ENCODE data around the gene PRR16.
"Not testable (repeated sequence)": the region's sequence is repeated elsewhere in the genome, so short reads cannot be mapped to it uniquely, and the experiment has no call there.

PRR16 gene

GRCh38 chr5:120682851-120683250, 218.8 kb downstream of the PRR16 start:
- no peak for DNase-seq

GRCh38 chr5:120683580-120683979, 219.5 kb downstream of the PRR16 start:
- DNase-seq: no peak

- DNase-seq: no peak
These were observed 220.1 kb downstream of the PRR16 start for GRCh38 chr5:120684213-120684612.

- DNase-seq: no peak
These were observed 220.8 kb downstream of the PRR16 start for GRCh38 chr5:120684749-120685415.

GRCh38 chr5:120690621-120691407, 226.7 kb downstream of the PRR16 start:
- DNase-seq: no peak

- no peak for DNase-seq
These were observed 228.2 kb downstream of the PRR16 start for GRCh38 chr5:120692325-120692724.

- no peak for DNase-seq
These were observed 231.3 kb downstream of the PRR16 start for GRCh38 chr5:120695368-120695880.

GRCh38 chr5:120697147-120697546, 233.0 kb downstream of the PRR16 start:
- DNase-seq: no peak

GRCh38 chr5:120697670-120698327, 233.7 kb downstream of the PRR16 start:
- not testable (repeated sequence) for DNase-seq

GRCh38 chr5:120700653-120701052, 236.6 kb downstream of the PRR16 start:
- DNase-seq: not testable (repeated sequence)

- DNase-seq: not testable (repeated sequence)
These were observed 238.9 kb downstream of the PRR16 start for GRCh38 chr5:120702817-120703538.

GRCh38 chr5:120703918-120704587, 240.0 kb downstream of the PRR16 start:
- DNase-seq: no peak

GRCh38 chr5:120706877-120707276, 242.8 kb downstream of the PRR16 start:
- no peak for DNase-seq

- DNase-seq: no peak
These were observed 253.3 kb downstream of the PRR16 start for GRCh38 chr5:120717381-120717780.

- DNase-seq: no peak
These were observed 266.1 kb downstream of the PRR16 start for GRCh38 chr5:120730214-120730613.

GRCh38 chr5:120734033-120734432, 269.9 kb downstream of the PRR16 start:
- no peak for DNase-seq

GRCh38 chr5:120735076-120735475, 271.0 kb downstream of the PRR16 start:
- DNase-seq: no peak

All from NCI-H1694 treated with DMSO at 0.1 percent for 48 hours (cell line).